ENCODE measurements around the gene CCDC149.

The CCDC149 gene

DNA sequence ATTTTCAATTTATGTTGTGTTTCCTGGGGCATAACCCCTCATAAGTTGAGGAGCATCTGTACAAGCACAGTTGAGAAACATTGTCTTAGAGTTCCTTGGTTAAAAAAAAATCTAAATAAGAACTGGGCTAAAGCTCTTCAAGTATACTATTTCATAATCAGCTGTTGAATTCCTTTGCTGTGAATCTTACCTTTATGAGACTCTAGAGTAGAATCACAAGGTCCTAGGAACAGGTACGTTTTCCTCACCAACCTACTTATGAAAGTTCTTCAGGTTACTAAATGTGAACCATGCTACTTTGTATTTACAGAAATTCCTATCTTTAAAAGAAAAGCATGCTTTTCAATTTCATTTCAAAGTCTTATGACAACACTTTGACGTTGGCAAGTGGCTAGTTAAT is 138.4 kb downstream of the CCDC149 start:
- TF ChIP-seq, protein P1, sequence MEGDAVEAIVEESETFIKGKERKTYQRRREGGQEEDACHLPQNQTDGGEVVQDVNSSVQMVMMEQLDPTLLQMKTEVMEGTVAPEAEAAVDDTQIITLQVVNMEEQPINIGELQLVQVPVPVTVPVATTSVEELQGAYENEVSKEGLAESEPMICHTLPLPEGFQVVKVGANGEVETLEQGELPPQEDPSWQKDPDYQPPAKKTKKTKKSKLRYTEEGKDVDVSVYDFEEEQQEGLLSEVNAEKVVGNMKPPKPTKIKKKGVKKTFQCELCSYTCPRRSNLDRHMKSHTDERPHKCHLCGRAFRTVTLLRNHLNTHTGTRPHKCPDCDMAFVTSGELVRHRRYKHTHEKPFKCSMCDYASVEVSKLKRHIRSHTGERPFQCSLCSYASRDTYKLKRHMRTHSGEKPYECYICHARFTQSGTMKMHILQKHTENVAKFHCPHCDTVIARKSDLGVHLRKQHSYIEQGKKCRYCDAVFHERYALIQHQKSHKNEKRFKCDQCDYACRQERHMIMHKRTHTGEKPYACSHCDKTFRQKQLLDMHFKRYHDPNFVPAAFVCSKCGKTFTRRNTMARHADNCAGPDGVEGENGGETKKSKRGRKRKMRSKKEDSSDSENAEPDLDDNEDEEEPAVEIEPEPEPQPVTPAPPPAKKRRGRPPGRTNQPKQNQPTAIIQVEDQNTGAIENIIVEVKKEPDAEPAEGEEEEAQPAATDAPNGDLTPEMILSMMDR (IDR thresholded peaks at IDR 0.05; ENCODE audit: low read depth, low read length, missing control alignments): no peak

DNA sequence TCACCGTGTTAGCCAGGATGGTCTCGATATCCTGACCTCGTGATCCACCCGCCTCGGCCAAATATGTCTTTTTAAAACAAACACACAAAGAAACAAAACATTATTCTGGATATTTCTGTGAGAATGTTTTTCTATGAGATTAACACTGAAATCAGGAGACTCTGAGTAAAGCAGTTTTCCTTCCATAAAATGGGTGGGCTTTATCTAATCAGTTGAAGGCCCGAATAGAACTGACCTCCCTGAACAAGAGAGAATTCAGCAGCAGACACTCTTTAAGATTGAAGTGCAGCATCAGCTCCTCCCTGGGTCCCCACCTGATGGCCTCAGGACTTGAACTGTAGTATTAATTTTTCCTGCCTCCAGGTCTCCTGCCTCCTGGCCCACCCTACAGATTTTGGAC is 139.9 kb downstream of the CCDC149 start:
- Histone ChIP-seq H3K4me3 (ENCODE audit: low read depth, low read length) (no peak overlapping the region), H3K36me3 (replicated peaks) (no peaks in the 10 kb centered on the region), H3K27me3 (replicated peaks) (no peaks in the 10 kb centered on the region), H3K27ac (no peak overlapping the region)
- in situ Hi-C loops (cut with HindIII; ENCODE audit: low pct_ligation_motif_present, low sequenced_read_pairs): no loop called here
- TF ChIP-seq, protein P1 (IDR thresholded peaks at IDR 0.05; ENCODE audit: low read depth, low read length, missing control alignments): no peak
- no peak for DNase-seq

More for the DNA sequence above, 138.4 kb downstream of the CCDC149 start:
- H3K4me3 ChIP-seq (ENCODE audit: low read depth, low read length): no peak overlapping the region
- H3K36me3 ChIP-seq (replicated peaks): no peaks in the 10 kb centered on the region
- no peaks in the 10 kb centered on the region for H3K27me3 ChIP-seq (replicated peaks)
- in situ Hi-C loops (cut with HindIII; ENCODE audit: low pct_ligation_motif_present, low sequenced_read_pairs): no loop called here
- no peak overlapping the region for H3K27ac ChIP-seq
- DNase-seq: no peak

DNA sequence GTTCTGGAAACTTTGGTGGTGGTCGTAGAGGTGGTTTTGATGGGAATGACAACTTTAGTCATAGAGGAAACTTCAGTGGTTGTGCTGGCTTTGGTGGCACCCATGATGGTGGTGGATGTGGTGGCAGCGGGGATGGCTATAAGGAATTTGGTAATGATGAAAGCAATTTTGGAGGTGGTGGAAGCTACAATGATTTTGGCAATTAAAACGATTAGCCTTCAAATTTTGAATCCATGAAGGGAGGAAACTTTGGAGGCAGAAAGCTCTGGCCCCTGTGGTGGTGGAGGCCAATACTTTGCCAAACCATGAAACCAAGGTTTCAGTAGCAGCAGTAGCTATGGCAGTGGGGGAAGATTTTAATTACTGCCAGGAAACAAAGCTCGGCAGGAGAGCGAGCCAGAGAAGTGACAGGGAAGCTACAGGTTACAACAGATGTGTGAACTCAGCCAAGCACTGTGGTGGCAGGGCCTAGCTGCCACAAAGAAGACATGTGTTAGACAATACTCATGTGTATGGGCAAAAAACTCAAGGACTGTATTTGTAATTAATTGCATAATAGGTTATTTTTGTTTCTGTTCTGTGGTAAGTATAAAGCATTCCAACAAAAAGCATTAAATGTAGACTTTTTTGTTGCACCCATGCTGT is 140.7 kb downstream of the CCDC149 start:
- TF ChIP-seq, protein P1 (IDR thresholded peaks at IDR 0.05; ENCODE audit: low read depth, low read length, missing control alignments): no peak
- in situ Hi-C loops (cut with HindIII; ENCODE audit: low pct_ligation_motif_present, low sequenced_read_pairs): no loop called here
- Histone ChIP-seq H3K27ac (no peak overlapping the region), H3K27me3 (replicated peaks) (no peaks in the 10 kb centered on the region), H3K4me3 (ENCODE audit: low read depth, low read length) (no peak overlapping the region), H3K36me3 (replicated peaks) (no peaks in the 10 kb centered on the region)
- DNase-seq: no peak

DNA sequence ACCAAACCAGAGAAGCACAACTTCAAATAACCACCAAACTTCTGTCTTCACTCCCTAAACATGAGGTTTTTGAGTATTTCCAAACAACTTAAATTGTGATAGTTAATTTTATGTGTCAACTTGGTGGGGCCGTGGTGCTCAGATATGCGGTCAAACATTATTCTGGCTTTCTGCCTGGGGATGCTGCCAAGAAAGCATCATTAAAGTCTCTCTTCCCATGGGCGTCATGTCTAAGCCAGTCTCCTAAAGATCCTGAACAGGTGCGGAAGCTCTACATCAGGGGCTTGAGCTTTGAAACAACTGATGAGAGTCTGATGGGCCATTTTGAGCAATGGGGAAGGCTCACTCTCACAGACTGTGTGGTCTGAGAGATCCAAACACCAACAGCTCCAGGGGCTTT is 141.6 kb downstream of the CCDC149 start:
- Histone ChIP-seq H3K27ac (no peak overlapping the region), H3K36me3 (replicated peaks) (no peaks in the 10 kb centered on the region), H3K27me3 (replicated peaks) (no peaks in the 10 kb centered on the region), H3K4me3 (ENCODE audit: low read depth, low read length) (no peak overlapping the region)
- in situ Hi-C loops (cut with HindIII; ENCODE audit: low pct_ligation_motif_present, low sequenced_read_pairs): no loop called here
- DNase-seq: no peak
- TF ChIP-seq, protein P1 (IDR thresholded peaks at IDR 0.05; ENCODE audit: low read depth, low read length, missing control alignments): no peak

DNA sequence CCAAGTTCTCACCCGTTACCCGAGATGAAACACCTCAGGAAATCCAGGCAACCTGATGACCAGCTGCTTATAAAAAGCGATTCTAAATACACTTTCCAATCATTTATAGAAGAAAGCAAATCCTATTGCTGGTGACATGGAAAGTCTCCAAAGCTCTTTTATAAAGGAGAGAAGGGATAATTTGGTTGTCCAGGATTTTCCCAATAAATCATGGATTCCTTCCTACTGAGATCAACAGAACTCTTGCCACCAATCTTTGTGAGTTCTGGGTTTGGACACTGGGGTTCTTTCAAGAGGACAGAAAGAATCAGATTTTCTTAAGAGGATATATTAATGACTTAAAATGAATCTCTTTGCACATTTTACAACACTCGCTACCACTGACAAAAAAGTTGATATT is 142.2 kb downstream of the CCDC149 start:
- TF ChIP-seq, protein P1 (IDR thresholded peaks at IDR 0.05; ENCODE audit: low read depth, low read length, missing control alignments): no peak
- in situ Hi-C loops (cut with HindIII; ENCODE audit: low pct_ligation_motif_present, low sequenced_read_pairs): no loop called here
- Histone ChIP-seq H3K27me3 (replicated peaks) (no peaks in the 10 kb centered on the region), H3K27ac (peak overlapping the region; percentile 78), H3K36me3 (replicated peaks) (no peaks in the 10 kb centered on the region), H3K4me3 (ENCODE audit: low read depth, low read length) (no peak overlapping the region)
- DNase-seq: no peak

DNA sequence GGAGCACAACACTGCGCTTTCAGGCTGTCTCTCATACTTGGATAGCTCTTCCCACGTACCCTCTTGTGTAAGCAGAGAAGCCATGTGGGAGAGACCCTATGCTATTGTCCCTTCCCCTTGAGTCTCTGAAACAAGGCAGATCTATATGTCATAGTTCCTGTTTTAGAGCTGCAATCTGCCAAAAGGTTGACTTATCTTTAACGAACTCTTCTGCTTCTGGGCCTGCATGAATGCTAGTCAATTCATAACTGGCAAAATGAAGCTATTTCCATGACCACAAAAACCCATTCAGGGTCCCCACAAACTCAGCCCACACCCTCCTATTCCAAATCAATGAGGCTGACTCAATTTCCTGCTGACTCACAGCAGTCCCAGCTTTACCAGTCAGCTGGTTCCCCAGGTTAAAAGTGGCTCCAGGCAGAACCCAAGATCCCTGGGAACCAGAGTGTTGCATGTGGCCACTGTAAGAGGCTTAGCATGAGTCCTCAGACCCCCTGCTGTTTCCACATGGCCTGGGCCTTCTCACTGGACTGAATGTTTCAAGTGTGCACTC is 142.7 kb downstream of the CCDC149 start:
- no peak overlapping the region for H3K4me3 ChIP-seq (ENCODE audit: low read depth, low read length)
- DNase-seq: peak; percentile 95
- in situ Hi-C loops (cut with HindIII; ENCODE audit: low pct_ligation_motif_present, low sequenced_read_pairs): no loop called here
- no peaks in the 10 kb centered on the region for H3K36me3 ChIP-seq (replicated peaks)
- TF ChIP-seq, protein P1 (IDR thresholded peaks at IDR 0.05; ENCODE audit: low read depth, low read length, missing control alignments): no peak
- H3K27ac ChIP-seq: peak overlapping the region; percentile 78
- H3K27me3 ChIP-seq (replicated peaks): no peaks in the 10 kb centered on the region

Measured in brain microvascular endothelial cell (primary cell).